IMR-90 (cell line): ENCODE measurements around the gene PRKCA. TPM values are rescaled to one million over a fixed set of nuclear protein-coding genes. Genes with fewer than 3 reads are reported as not detected.

ENCODE experiments used
- ATAC-seq: fragments of 200-7000 bp; cut with Tn5 transposase; 2 replicates; pipeline ENCODE4 v1.9.1; 2020; ENCODE audit warnings: low read depth, mild to moderate bottlenecking, moderate library complexity
- BruUV-seq: library from RNA; stranded (reverse); fragments of 400-500 nt; replicated peaks from 2 replicates; lab custom pipeline; 2021; lab: Mats Ljungman, UMichigan
- CTCF ChIA-PET: fragments of 300-600 bp; formaldehyde crosslinking; extraction: SDS; loops from one replicate; lab custom pipeline; 2021; ENCODE audit warnings: antibody characterized with exemption; lab: Yijun Ruan, JAX
- POLR2A ChIA-PET: fragments of 300-600 bp; sonication (Branson Sonifier 250); formaldehyde crosslinking; loops from one replicate; lab custom pipeline; 2022; ENCODE audit warnings: antibody characterized with exemption; ENCODE audit not compliant: unreplicated experiment; lab: Charles Lee
- DNase-seq: peaks from one replicate; pipeline ENCODE4 v3.0.0; 2013
- H2AFZ ChIP-seq: replicated peaks from 2 replicates; pipeline ENCODE3; 2013; ENCODE audit warnings: low read length, mild to moderate bottlenecking; ENCODE audit not compliant: poor library complexity
- H2AK5ac ChIP-seq: 2 replicates; pipeline ENCODE4 v1.6.1; 2013; ENCODE audit warnings: low read depth, low read length, inconsistent platforms
- H2AK9ac ChIP-seq: replicated peaks from 2 replicates; pipeline ENCODE3; 2013; ENCODE audit warnings: mild to moderate bottlenecking, low read depth, low read length, moderate library complexity; ENCODE audit not compliant: poor library complexity
- H2BK120ac ChIP-seq: 2 replicates; pipeline ENCODE4 v1.6.1; 2013; ENCODE audit warnings: low read depth, low read length, inconsistent platforms
- H2BK15ac ChIP-seq: 3 replicates; pipeline ENCODE4 v1.6.1; 2013; ENCODE audit warnings: low read depth, low read length, inconsistent platforms
- H2BK20ac ChIP-seq: 2 replicates; pipeline ENCODE4 v1.6.1; 2013; ENCODE audit warnings: low read depth, mild to moderate bottlenecking, inconsistent platforms, low read length, moderate library complexity
- H2BK5ac ChIP-seq: 2 replicates; pipeline ENCODE4 v1.6.1; 2013; ENCODE audit warnings: mild to moderate bottlenecking, low read depth, low read length, inconsistent platforms; ENCODE audit not compliant: poor library complexity, severe bottlenecking
- H3K14ac ChIP-seq: replicated peaks from 2 replicates; pipeline ENCODE4 v1.6.1; 2013; ENCODE audit warnings: low read depth, low read length, inconsistent platforms
- H3K18ac ChIP-seq: 2 replicates; pipeline ENCODE4 v1.6.1; 2013; ENCODE audit warnings: low read depth, low read length, control low read depth
- H3K23ac ChIP-seq: 2 replicates; pipeline ENCODE4 v1.6.1; 2013; ENCODE audit warnings: low read depth, low read length, inconsistent platforms
- H3K27ac ChIP-seq: 2 replicates; pipeline ENCODE4 v1.5.1; 2013; ENCODE audit warnings: mild to moderate bottlenecking, control low read depth, low read length; ENCODE audit not compliant: insufficient read depth
- H3K27me3 ChIP-seq: 2 replicates; pipeline ENCODE4 v1.6.1; 2013; ENCODE audit warnings: low read length; ENCODE audit not compliant: control insufficient read depth, insufficient read depth
- H3K36me3 ChIP-seq: 2 replicates; pipeline ENCODE4 v1.6.1; 2013; ENCODE audit warnings: low read length, mixed read lengths; ENCODE audit not compliant: control insufficient read depth, insufficient read depth
- H3K4ac ChIP-seq: 2 replicates; pipeline ENCODE4 v1.6.1; 2013; ENCODE audit warnings: low read depth, low read length, inconsistent platforms
- H3K4me1 ChIP-seq: 2 replicates; pipeline ENCODE4 v1.6.1; 2013; ENCODE audit warnings: low read length, mixed read lengths; ENCODE audit not compliant: control insufficient read depth, insufficient read depth
- H3K4me2 ChIP-seq: 2 replicates; pipeline ENCODE4 v1.6.1; 2013; ENCODE audit warnings: low read depth, mild to moderate bottlenecking, control low read depth, low read length, moderate library complexity
- H3K4me3 ChIP-seq: 2 replicates; pipeline ENCODE4 v1.5.1; 2013; ENCODE audit warnings: low read depth, mild to moderate bottlenecking, control low read depth, low read length, moderate library complexity; ENCODE audit not compliant: insufficient read depth
- H3K56ac ChIP-seq: 2 replicates; pipeline ENCODE4 v1.6.1; 2013; ENCODE audit warnings: low read length, inconsistent platforms; ENCODE audit not compliant: insufficient read depth; ENCODE audit errors: extremely low read depth
- H3K79me1 ChIP-seq, 2 experiments: 2 replicates each; pipeline ENCODE4 v1.6.1; 2013; ENCODE audit warnings: low read length in 2 of 2, inconsistent platforms in 1 of 2, low read depth in 1 of 2
- H3K9ac ChIP-seq: 2 replicates; pipeline ENCODE4 v1.6.1; 2013; ENCODE audit warnings: low read depth, low read length, control low read depth
- H3K9me1 ChIP-seq: 2 replicates; pipeline ENCODE4 v1.6.1; 2013; ENCODE audit warnings: low read length, inconsistent platforms; ENCODE audit not compliant: insufficient read depth
- H3K9me3 ChIP-seq: 2 replicates; pipeline ENCODE4 v1.6.1; 2013; ENCODE audit warnings: low read length; ENCODE audit not compliant: control insufficient read depth, insufficient read depth
- H4K20me1 ChIP-seq: 2 replicates; pipeline ENCODE4 v1.6.1; 2013; ENCODE audit warnings: low read length, inconsistent platforms; ENCODE audit not compliant: insufficient read depth
- H4K5ac ChIP-seq: 2 replicates; pipeline ENCODE4 v1.6.1; 2013; ENCODE audit warnings: mild to moderate bottlenecking, low read depth, low read length, control low read depth
- H4K8ac ChIP-seq, 2 experiments: 2 replicates each; pipeline ENCODE4 v1.6.1; 2013; ENCODE audit warnings: low read depth in 2 of 2, low read length in 2 of 2, control low read depth in 1 of 2, inconsistent platforms in 1 of 2
- H4K91ac ChIP-seq: 2 replicates; pipeline ENCODE4 v1.6.1; 2013; ENCODE audit warnings: low read depth, low read length, inconsistent platforms; ENCODE audit not compliant: insufficient read depth
- BHLHE40 ChIP-seq: fragments of 150-350 bp; IDR thresholded peaks from 2 replicates; pipeline ENCODE4 v1.6.1; 2016; ENCODE audit warnings: mild to moderate bottlenecking, low read depth, low read length
- CEBPB ChIP-seq: IDR thresholded peaks from 2 replicates; pipeline ENCODE4 v1.6.1; 2012; ENCODE audit warnings: low read depth, low read length, improper control_type of control experiment
- CHD1 ChIP-seq: IDR thresholded peaks from 2 replicates; pipeline ENCODE4 v1.6.1; 2012; ENCODE audit warnings: low read depth, low read length, improper control_type of control experiment
- ELK1 ChIP-seq: fragments of 150-350 bp; IDR thresholded peaks from 2 replicates; pipeline ENCODE4 v1.6.1; 2016; ENCODE audit warnings: low read depth, mild to moderate bottlenecking, low read length, moderate library complexity, borderline replicate concordance
- FOS ChIP-seq: fragments of 150-350 bp; IDR thresholded peaks from 2 replicates; pipeline ENCODE4 v1.6.1; 2016; ENCODE audit warnings: low read depth, low read length
- MAFK ChIP-seq: IDR thresholded peaks from 2 replicates; pipeline ENCODE4 v1.6.1; 2012; ENCODE audit warnings: low read depth, low read length, improper control_type of control experiment
- MAZ ChIP-seq: IDR thresholded peaks from 2 replicates; pipeline ENCODE4 v1.6.1; 2012; ENCODE audit warnings: low read depth, mild to moderate bottlenecking, low read length, improper control_type of control experiment, moderate library complexity, borderline replicate concordance
- MXI1 ChIP-seq: IDR thresholded peaks from 2 replicates; pipeline ENCODE4 v1.6.1; 2012; ENCODE audit warnings: low read depth, mild to moderate bottlenecking, low read length, moderate library complexity, borderline replicate concordance
- NFE2L2 ChIP-seq: fragments of 150-350 bp; IDR thresholded peaks from 2 replicates; pipeline ENCODE4 v1.6.1; 2016; ENCODE audit warnings: low read depth, mild to moderate bottlenecking, low read length
- POLR2A ChIP-seq: IDR thresholded peaks from 2 replicates; pipeline ENCODE4 v1.6.1; 2012; ENCODE audit warnings: mild to moderate bottlenecking, low read depth, low read length
- RAD21 ChIP-seq: IDR thresholded peaks from 2 replicates; pipeline ENCODE4 v1.6.1; 2012; ENCODE audit warnings: low read length, improper control_type of control experiment
- RCOR1 ChIP-seq: IDR thresholded peaks from 2 replicates; pipeline ENCODE4 v1.6.1; 2012; ENCODE audit warnings: mild to moderate bottlenecking, low read length, improper control_type of control experiment; ENCODE audit not compliant: insufficient replicate concordance
- RFX5 ChIP-seq: IDR thresholded peaks from 2 replicates; pipeline ENCODE4 v1.8.0; 2012; ENCODE audit warnings: low read depth, mild to moderate bottlenecking, low read length, moderate library complexity
- SMC3 ChIP-seq: fragments of 150-350 bp; IDR thresholded peaks from 2 replicates; pipeline ENCODE4 v1.6.1; 2016; ENCODE audit warnings: low read depth, mild to moderate bottlenecking, antibody characterized with exemption, low read length, moderate library complexity
- USF2 ChIP-seq: fragments of 150-350 bp; IDR thresholded peaks from 2 replicates; pipeline ENCODE4 v1.6.1; 2017; ENCODE audit warnings: mild to moderate bottlenecking, antibody characterized with exemption, low read length, low read depth
- WGBS, 2 experiments: methylation state at CpG; one replicate each; pipeline versions ENCODE4 v1.1.5 to v1.1.7; 2013; ENCODE audit warnings: missing lambda C conversion rate in 2 of 2; ENCODE audit not compliant: insufficient read length in 1 of 2; ENCODE audit errors: extremely low coverage in 2 of 2; 5-methylcytosine and 5-hydroxymethylcytosine counted together
- dilution Hi-C: fragments of 300-500 bp; cut with HindIII; formaldehyde crosslinking; loops from one replicate; pipeline ENCODE4 v1.14.3; 2018; ENCODE audit warnings: low sequenced_read_pairs; ENCODE audit not compliant: unreplicated experiment
- in situ Hi-C: fragments of 300-500 bp; cut with MboI; formaldehyde crosslinking; loops from 3 replicates; pipeline ENCODE4 v1.14.3; 2019; ENCODE audit warnings: low sequenced_read_pairs, inconsistent platforms, mixed read lengths
- intact Hi-C: fragments of 100-400 bp; cut with micrococcal nuclease; formaldehyde crosslinking; loops from 2 replicates; pipeline ENCODE4 v1.10.0; 2022
- polyA plus RNA-seq, 3 experiments: library from polyadenylated mRNA; depleted of rRNA; stranded (reverse); fragments of >200 nt; gene quantifications; 2 replicates each; pipeline ENCODE4 v1.2.3, GENCODE V29; 2012; ENCODE audit warnings: low replicate concordance in 1 of 3
- total RNA-seq: library from RNA; depleted of rRNA; stranded (reverse); fragments of >200 nt; gene quantifications from 2 replicates; pipeline ENCODE4 v1.2.3, GENCODE V29; 2012
- TF ChIP-seq, protein P1 (sequence below): conservative IDR thresholded peaks from 2 replicates; pipeline ENCODE4 v1.5.1; 2012; ENCODE audit warnings: mild to moderate bottlenecking, low read depth, low read length, improper control_type of control experiment

Gene PRKCA
- total and polyA plus RNA-seq, 2 of the 4 experiments (the other 2 are of a cell fraction), result 31.0 to 46.0 TPM

- Histone ChIP-seq H3K36me3 (no peaks in the 10 kb centered on the region), H3K79me1 (peaks cover 48 to 68% of the 10 kb centered on the region in 2 experiments), H2BK5ac (no peak overlapping the region), H2BK120ac (no peak overlapping the region), H3K4ac (no peak overlapping the region), H3K18ac (no peak overlapping the region), H2BK15ac (no peak overlapping the region), H3K4me3 (no peak overlapping the region), H2AK5ac (no peak overlapping the region), H3K56ac (no peak overlapping the region), H3K27ac (no peak overlapping the region), H4K8ac (no peak overlapping the region), H4K5ac (no peak overlapping the region), H3K9ac (no peak overlapping the region), H4K91ac (no peak overlapping the region), H2AFZ (no peak overlapping the region), H3K4me1 (peaks cover 2% of the 10 kb centered on the region), H3K14ac (no peak overlapping the region), H4K20me1 (no peaks in the 10 kb centered on the region; the same call in 1 of the 2 replicates), H2AK9ac (no peak overlapping the region), H3K9me3 (no peaks in the 10 kb centered on the region), H3K27me3 (no peaks in the 10 kb centered on the region), H3K23ac (no peak overlapping the region), H3K9me1 (peaks cover 6% of the 10 kb centered on the region), H3K4me2 (no peak overlapping the region), H2BK20ac (no peak overlapping the region)
- BruUV-seq, result no TSS peak
- ATAC-seq (no peak), DNase-seq (no peak)
- ChIA-PET CTCF (no interaction called here), POLR2A (no interaction called here)
- in situ Hi-C loops (no loop called here), dilution Hi-C loops (no loop called here), intact Hi-C loops (no loop called here)
- no peak for TF ChIP-seq SMC3
- TF ChIP-seq, protein P1, sequence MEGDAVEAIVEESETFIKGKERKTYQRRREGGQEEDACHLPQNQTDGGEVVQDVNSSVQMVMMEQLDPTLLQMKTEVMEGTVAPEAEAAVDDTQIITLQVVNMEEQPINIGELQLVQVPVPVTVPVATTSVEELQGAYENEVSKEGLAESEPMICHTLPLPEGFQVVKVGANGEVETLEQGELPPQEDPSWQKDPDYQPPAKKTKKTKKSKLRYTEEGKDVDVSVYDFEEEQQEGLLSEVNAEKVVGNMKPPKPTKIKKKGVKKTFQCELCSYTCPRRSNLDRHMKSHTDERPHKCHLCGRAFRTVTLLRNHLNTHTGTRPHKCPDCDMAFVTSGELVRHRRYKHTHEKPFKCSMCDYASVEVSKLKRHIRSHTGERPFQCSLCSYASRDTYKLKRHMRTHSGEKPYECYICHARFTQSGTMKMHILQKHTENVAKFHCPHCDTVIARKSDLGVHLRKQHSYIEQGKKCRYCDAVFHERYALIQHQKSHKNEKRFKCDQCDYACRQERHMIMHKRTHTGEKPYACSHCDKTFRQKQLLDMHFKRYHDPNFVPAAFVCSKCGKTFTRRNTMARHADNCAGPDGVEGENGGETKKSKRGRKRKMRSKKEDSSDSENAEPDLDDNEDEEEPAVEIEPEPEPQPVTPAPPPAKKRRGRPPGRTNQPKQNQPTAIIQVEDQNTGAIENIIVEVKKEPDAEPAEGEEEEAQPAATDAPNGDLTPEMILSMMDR, result no peak
- TF ChIP-seq RAD21, result no peak
- no peak for TF ChIP-seq RFX5
- TF ChIP-seq MAFK, result no peak
- no peak for TF ChIP-seq POLR2A
- TF ChIP-seq MAZ, result no peak
- no peak for TF ChIP-seq NFE2L2
- TF ChIP-seq ELK1, result no peak
- no peak for TF ChIP-seq RCOR1
- TF ChIP-seq FOS, result no peak
- TF ChIP-seq CEBPB, result no peak
- no peak for TF ChIP-seq MXI1
- no peak for TF ChIP-seq USF2
- TF ChIP-seq CHD1, result no peak
- no peak for TF ChIP-seq BHLHE40
- whole genome bisulfite sequencing, 2 experiments, result no CpG with 5 or more reads among the region's 3 CpGs
Measured at GRCh38 chr17:66487121-66487520, 184.7 kb downstream of the PRKCA start.
